MM.1S (cell line): ENCODE results near the gene PAX6.

Source experiments
- DNase-seq: peaks from one replicate; pipeline ENCODE4 v3.0.0-alpha.2; 2015
- H2AFZ ChIP-seq: fragments of 300-600 bp; sonication (generic); 2 replicates; pipeline ENCODE4 v1.6.0; 2016; ENCODE audit warnings: antibody characterized with exemption, low read length
- H3F3A ChIP-seq: fragments of 300-600 bp; sonication (generic); 2 replicates; pipeline ENCODE4 v1.6.1; 2016; ENCODE audit warnings: mild to moderate bottlenecking, antibody characterized with exemption, low read length, moderate library complexity, mixed read lengths; ENCODE audit not compliant: insufficient read depth
- H3K27ac ChIP-seq: fragments of 300-600 bp; sonication (generic); 2 replicates; pipeline ENCODE4 v1.5.1; 2016; ENCODE audit warnings: mild to moderate bottlenecking, low read length
- H3K27me3 ChIP-seq: fragments of 300-600 bp; sonication (generic); replicated peaks from 2 replicates; pipeline ENCODE4 v1.6.0; 2016; ENCODE audit warnings: low read length; ENCODE audit not compliant: insufficient read depth
- H3K36me3 ChIP-seq: fragments of 300-600 bp; sonication (generic); replicated peaks from 2 replicates; pipeline ENCODE4 v1.6.1; 2016; ENCODE audit warnings: mild to moderate bottlenecking, low read length, mixed read lengths; ENCODE audit not compliant: insufficient read depth
- H3K4me1 ChIP-seq: fragments of 300-600 bp; sonication (generic); 2 replicates; pipeline ENCODE4 v1.6.1; 2016; ENCODE audit warnings: low read length, mixed read lengths
- H3K4me2 ChIP-seq: fragments of 300-600 bp; sonication (generic); 2 replicates; pipeline ENCODE4 v1.6.0; 2016; ENCODE audit warnings: low read depth, low read length
- H3K4me3 ChIP-seq: fragments of 300-600 bp; sonication (generic); 2 replicates; pipeline ENCODE4 v1.5.1; 2016; ENCODE audit warnings: low read length, mixed read lengths
- H3K79me2 ChIP-seq: fragments of 300-600 bp; sonication (generic); 2 replicates; pipeline ENCODE4 v1.6.1; 2016; ENCODE audit warnings: mixed run types, low read length, mixed read lengths
- H3K9ac ChIP-seq: fragments of 300-600 bp; sonication (generic); 2 replicates; pipeline ENCODE4 v1.6.1; 2016; ENCODE audit warnings: low read length, mixed read lengths
- H3K9me2 ChIP-seq: fragments of 300-600 bp; sonication (generic); replicated peaks from 2 replicates; pipeline ENCODE4 v1.6.1; 2016; ENCODE audit warnings: mild to moderate bottlenecking, low read length, mixed read lengths; ENCODE audit not compliant: insufficient read depth
- H3K9me3 ChIP-seq: fragments of 300-600 bp; sonication (generic); replicated peaks from 2 replicates; pipeline ENCODE4 v1.6.1; 2016; ENCODE audit warnings: mild to moderate bottlenecking, low read length, mixed read lengths; ENCODE audit not compliant: insufficient read depth
- H4K20me1 ChIP-seq: fragments of 300-600 bp; sonication (generic); 2 replicates; pipeline ENCODE4 v1.6.1; 2016; ENCODE audit warnings: mild to moderate bottlenecking, low read length, moderate library complexity, mixed read lengths; ENCODE audit not compliant: insufficient read depth
- CTCF ChIP-seq: fragments of 300-600 bp; sonication (generic); IDR thresholded peaks from 2 replicates; pipeline ENCODE4 v1.5.1; 2016; ENCODE audit warnings: antibody characterized with exemption, low read length, mixed read lengths
- EZH2 ChIP-seq: fragments of 300-600 bp; sonication (generic); optimal IDR thresholded peaks from 2 replicates; pipeline ENCODE3; 2017; ENCODE audit warnings: low read depth, mild to moderate bottlenecking, antibody characterized with exemption, low read length, mixed read lengths
- EZH2phosphoT487 ChIP-seq: fragments of 300-600 bp; sonication (generic); IDR thresholded peaks from 2 replicates; pipeline ENCODE4 v1.6.1; 2018; ENCODE audit warnings: antibody characterized with exemption, low read length

The PAX6 gene

GRCh38 chr11:31803813-31804311, 7.3 kb downstream of the PAX6 start:
- H3K36me3 ChIP-seq, result no peaks in the 10 kb centered on the region
- peaks cover 39% of the 10 kb centered on the region for H3K27me3 ChIP-seq
- H3K27ac ChIP-seq, result no peak overlapping the region
- no peaks in the 10 kb centered on the region for H3F3A ChIP-seq
- no peaks in the 10 kb centered on the region for H3K79me2 ChIP-seq
- TF ChIP-seq EZH2 (no peak), CTCF (no peak), EZH2phosphoT487 (no peak)
- H3K4me1 ChIP-seq, result no peaks in the 10 kb centered on the region
- H3K4me3 ChIP-seq, result no peak overlapping the region
- no peaks in the 10 kb centered on the region for H3K9me3 ChIP-seq
- no peak overlapping the region for H2AFZ ChIP-seq
- H3K9ac ChIP-seq, result no peak overlapping the region
- no peak for DNase-seq
- H4K20me1 ChIP-seq, result no peaks in the 10 kb centered on the region
- no peak overlapping the region for H3K4me2 ChIP-seq
- no peaks in the 10 kb centered on the region for H3K9me2 ChIP-seq

DNA sequence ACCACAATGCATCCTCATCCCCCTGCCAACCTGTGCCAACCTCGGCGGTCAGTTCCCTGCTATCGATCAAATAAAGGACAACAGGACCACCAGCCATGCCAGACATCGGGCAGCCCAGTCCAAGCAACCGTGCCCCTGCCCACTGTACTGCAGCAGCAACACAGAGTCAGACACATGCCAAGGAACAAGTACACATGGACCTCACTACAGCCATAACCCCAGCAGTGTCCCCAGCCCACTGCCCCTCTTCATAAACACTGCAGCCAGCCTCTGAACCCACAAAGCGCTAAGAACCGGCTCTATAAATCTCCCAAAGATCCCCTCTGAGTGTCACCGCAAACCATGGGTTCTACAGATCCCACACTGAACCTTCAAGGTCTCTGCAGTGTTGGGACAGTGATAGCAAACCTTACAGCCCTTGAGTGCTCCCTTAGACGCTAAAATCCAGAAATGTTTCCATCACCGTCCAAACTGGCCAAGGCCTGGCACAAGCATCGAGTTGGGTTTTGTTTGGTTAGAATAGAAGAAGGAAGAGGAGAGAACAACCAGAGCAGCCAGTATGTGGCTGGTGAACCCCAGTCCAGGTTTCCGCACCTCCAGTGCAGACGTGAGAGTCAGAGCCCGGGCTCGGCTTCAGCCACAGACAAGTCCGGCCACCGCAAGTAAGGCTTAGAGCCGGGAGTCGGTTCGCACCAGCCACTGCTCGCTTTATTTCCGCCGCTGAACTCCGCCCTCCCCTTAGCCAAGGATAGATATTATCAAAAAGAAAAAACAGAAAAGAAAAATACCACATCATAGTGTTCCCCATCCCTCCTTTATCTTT, 7.9 kb downstream of the PAX6 start:
- no peaks in the 10 kb centered on the region for H4K20me1 ChIP-seq
- H3K9ac ChIP-seq, result no peak overlapping the region
- no peaks in the 10 kb centered on the region for H3K79me2 ChIP-seq
- no peak overlapping the region for H3K27ac ChIP-seq
- no peaks in the 10 kb centered on the region for H3K4me1 ChIP-seq
- no peak overlapping the region for H3K4me3 ChIP-seq
- H3K27me3 ChIP-seq, result peaks cover 32% of the 10 kb centered on the region
- no peak for DNase-seq
- no peaks in the 10 kb centered on the region for H3K9me3 ChIP-seq
- TF ChIP-seq EZH2, result no peak
- no peak for TF ChIP-seq CTCF
- no peak for TF ChIP-seq EZH2phosphoT487
- H3K4me2 ChIP-seq, result no peak overlapping the region
- H2AFZ ChIP-seq, result no peak overlapping the region
- H3F3A ChIP-seq, result no peaks in the 10 kb centered on the region
- no peaks in the 10 kb centered on the region for H3K9me2 ChIP-seq
- no peaks in the 10 kb centered on the region for H3K36me3 ChIP-seq

DNA sequence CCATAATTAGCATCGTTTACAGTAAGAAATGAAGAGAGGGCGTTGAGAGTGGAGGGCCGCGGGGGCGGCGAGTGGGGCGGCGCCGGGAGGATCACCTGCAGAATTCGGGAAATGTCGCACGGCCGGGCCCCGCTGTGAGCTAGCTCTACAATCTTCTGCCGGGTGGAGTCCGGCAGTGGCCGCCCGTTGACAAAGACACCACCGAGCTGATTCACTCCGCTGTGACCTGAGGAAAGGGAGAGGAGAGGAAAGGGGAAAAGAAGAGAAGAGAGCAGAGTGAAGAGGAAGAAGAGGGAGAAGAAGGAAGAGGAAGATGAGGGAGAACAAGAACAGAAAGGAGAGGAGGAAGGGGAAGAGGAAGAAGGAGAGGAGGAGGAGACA, 8.5 kb downstream of the PAX6 start:
- Histone ChIP-seq H3K4me3 (no peak overlapping the region), H3K9me3 (no peaks in the 10 kb centered on the region), H3K79me2 (no peaks in the 10 kb centered on the region), H3K4me2 (no peak overlapping the region), H3K9me2 (no peaks in the 10 kb centered on the region), H3F3A (no peaks in the 10 kb centered on the region), H3K27me3 (peaks cover 26% of the 10 kb centered on the region; the same call in 1 of the 2 replicates), H2AFZ (no peak overlapping the region), H3K4me1 (no peaks in the 10 kb centered on the region), H3K9ac (no peak overlapping the region), H4K20me1 (no peaks in the 10 kb centered on the region), H3K36me3 (no peaks in the 10 kb centered on the region), H3K27ac (no peak overlapping the region)
- DNase-seq, result no peak
- TF ChIP-seq CTCF (no peak), EZH2 (no peak), EZH2phosphoT487 (no peak)
